ENCODE results near the gene FAM20C. TPM values are rescaled to one million over a fixed set of nuclear protein-coding genes. Genes with fewer than 3 reads are reported as not detected.
"Not testable (repeated sequence)": the region's sequence is repeated elsewhere in the genome, so short reads cannot be mapped to it uniquely, and the experiment has no call there.

Gene FAM20C
- total RNA-seq, 3 donors from 2014 or later = 20.7 to 47.7 (median 26.5) TPM

DNA sequence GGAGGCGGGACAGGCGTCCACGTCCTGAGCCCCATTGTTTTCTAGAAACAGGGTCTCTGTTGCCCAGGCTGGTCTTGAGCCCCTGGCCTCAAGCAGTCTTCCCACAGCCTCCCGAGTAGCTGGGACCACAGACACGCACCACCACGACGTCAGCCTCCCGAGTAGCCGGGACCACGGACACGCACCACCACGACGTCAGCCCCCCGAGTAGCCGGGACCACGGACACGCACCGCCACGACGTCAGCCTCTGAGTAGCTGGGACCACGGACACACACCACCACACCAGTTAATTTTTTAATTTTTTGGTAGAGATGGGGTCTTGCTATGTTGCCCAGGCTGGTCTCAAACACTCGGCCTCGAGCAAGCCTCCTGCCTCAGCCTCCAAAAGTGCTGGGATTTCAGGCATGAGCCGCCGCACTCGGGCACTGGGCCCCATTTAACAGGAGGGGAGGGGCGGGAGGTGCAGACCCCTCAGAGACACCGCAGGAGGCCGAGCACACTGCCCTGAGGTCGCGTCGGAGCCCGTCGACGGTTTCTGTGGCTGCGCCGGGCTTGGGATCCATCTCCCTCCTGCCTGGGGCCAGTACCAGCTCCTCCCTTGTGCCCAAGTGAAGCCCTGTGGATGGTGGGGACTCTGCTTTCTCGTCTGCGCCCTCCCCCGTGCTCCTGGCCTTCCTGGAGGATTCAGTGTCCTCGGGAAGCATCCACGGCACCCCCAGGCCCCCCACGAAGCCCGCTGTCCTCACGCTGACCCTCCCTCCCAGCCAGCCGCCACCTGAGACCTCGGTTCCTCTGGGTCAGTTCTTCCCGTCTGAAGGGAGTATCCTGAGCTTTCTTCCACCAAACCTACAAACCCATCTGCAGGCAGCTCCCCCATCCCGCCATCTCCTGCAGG lies 13.0 kb downstream of the FAM20C start:
- intact Hi-C loops (cut with DNase I, micrococcal nuclease) = no loop called here
- TF ChIP-seq, protein P1, sequence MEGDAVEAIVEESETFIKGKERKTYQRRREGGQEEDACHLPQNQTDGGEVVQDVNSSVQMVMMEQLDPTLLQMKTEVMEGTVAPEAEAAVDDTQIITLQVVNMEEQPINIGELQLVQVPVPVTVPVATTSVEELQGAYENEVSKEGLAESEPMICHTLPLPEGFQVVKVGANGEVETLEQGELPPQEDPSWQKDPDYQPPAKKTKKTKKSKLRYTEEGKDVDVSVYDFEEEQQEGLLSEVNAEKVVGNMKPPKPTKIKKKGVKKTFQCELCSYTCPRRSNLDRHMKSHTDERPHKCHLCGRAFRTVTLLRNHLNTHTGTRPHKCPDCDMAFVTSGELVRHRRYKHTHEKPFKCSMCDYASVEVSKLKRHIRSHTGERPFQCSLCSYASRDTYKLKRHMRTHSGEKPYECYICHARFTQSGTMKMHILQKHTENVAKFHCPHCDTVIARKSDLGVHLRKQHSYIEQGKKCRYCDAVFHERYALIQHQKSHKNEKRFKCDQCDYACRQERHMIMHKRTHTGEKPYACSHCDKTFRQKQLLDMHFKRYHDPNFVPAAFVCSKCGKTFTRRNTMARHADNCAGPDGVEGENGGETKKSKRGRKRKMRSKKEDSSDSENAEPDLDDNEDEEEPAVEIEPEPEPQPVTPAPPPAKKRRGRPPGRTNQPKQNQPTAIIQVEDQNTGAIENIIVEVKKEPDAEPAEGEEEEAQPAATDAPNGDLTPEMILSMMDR (IDR thresholded peaks at IDR 0.05) = no peak
- DNase-seq (no peak), ATAC-seq (peak; percentile 19)
- Histone ChIP-seq H3K9me3 (no peaks in the 10 kb centered on the region), H3K36me3 (ENCODE audit: low read depth) (no peaks in the 10 kb centered on the region), H3K4me3 (no peak overlapping the region), H3K4me1 (ENCODE audit: low read depth) (no peaks in the 10 kb centered on the region)

DNA sequence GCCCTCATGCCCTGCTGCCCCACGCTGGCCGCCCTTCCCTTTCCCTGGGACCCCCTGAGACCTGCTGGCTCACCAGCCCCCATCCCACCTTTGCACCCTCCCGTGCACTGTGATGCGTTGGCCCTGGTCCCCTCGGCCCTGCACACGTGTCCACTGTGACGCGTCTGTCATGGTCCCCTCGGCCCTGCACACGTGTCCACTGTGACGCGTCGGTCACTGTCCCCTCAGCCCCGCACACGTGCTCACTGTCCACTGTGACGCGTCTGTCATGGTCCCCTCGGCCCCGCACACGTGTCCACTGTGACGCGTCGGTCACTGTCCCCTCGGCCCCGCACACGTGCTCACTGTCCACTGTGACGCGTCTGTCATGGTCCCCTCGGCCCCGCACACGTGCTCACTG lies 14.0 kb downstream of the FAM20C start:
- H3K4me1 ChIP-seq (ENCODE audit: low read depth); H3K9me3 ChIP-seq; intact Hi-C loops (cut with DNase I, micrococcal nuclease); ATAC-seq; H3K36me3 ChIP-seq (ENCODE audit: low read depth); H3K4me3 ChIP-seq; DNase-seq: not testable (repeated sequence)

DNA sequence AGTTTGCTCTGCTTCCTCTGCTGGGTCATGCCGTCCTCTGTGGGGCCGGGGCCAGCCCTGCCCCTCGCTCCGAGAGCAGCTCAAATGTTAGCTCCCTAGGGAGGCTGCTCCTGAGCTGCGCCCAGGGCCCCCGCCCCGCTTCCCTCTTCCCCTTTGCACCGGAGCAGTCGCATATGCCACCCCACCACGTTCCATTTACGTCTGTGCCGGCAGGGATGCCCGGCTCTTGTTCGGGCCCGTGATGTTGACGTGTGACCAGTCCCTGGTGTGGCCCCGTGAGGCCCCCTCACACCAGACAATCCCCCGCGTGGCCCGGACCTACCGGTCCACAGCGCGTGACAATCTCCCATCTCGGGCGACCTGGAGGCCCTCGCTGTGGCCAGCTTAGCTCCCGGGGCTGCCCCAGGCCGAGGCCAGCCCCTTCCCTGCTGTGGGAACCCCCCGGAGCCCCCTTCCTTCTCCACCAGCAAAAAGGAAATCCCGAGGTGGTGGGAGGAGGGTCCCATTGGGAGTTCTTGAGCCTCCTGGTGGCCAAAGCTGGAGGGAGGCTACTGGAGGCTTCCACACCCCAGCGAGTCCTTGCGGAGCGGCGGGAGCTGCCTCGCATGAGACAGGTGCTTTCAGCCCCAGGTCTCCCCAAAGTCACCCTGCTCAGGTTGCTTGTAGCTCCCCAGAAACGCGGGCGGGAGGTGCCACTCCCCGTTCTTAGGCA lies 15.2 kb downstream of the FAM20C start:
- intact Hi-C loops (cut with DNase I, micrococcal nuclease) = no loop called here
- no peaks in the 10 kb centered on the region for H3K36me3 ChIP-seq (ENCODE audit: low read depth)

DNA sequence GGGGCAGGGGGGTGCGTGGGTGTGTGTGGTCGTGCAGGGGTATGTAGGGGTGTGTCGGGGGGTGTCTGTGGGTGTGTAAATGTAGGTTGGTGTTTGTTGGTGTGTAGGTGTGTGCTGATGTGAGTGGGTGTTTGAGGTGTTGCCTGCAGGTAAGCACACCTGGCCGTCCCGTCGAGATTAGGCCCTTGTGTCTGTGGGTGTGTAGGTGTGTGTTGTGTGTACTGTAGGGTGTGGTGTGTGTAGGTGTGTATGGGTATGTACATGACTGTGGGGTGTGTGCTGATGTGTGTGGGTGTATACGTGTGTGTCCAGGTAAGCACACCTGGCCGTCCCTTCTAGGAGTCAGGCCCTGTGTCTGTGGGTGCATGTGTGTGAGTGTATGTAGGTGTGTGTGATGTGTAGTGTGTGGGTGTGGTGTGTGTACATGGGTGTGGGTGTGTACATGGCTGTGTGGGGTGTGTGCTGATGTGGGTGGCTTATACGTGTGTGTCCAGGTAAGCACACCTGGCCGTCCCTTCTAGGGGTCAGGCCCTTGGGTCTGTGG lies 15.8 kb downstream of the FAM20C start:
- Histone ChIP-seq H3K4me3 (no peak overlapping the region), H3K36me3 (ENCODE audit: low read depth) (no peaks in the 10 kb centered on the region), H3K4me1 (ENCODE audit: low read depth) (no peaks in the 10 kb centered on the region), H3K9me3 (no peaks in the 10 kb centered on the region)
- TF ChIP-seq, protein P1 (IDR thresholded peaks at IDR 0.05) = no peak
- intact Hi-C loops (cut with DNase I, micrococcal nuclease) = no loop called here
- ATAC-seq (peak; percentile 27), DNase-seq (no peak)

More for the DNA sequence above, 15.2 kb downstream of the FAM20C start:
- TF ChIP-seq, protein P1 (IDR thresholded peaks at IDR 0.05) = no peak
- Histone ChIP-seq H3K4me1 (ENCODE audit: low read depth) (no peaks in the 10 kb centered on the region), H3K4me3 (no peak overlapping the region), H3K9me3 (no peaks in the 10 kb centered on the region)
- ATAC-seq (no peak), DNase-seq (no peak)

DNA sequence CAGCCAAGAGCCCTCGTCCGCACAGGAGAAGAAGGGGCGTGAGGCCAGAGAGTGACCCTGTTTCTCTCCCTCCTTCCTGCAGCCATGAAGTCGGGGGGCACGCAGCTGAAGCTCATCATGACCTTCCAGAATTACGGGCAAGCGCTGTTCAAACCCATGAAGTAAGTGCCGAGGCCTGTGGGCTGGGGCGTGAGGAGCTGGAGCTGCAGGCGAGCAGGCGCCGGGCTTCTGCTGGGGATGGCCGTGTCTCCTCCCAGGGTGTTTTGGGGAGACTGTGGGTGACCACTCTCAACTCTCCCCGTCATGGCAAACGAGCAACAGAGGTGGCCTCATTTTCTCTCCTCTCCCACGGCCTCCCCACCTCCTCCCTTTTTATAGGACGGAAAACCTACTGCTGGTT lies 16.4 kb downstream of the FAM20C start:
- intact Hi-C loops (cut with DNase I, micrococcal nuclease) = no loop called here
- DNase-seq (no peak), ATAC-seq (no peak)
- Histone ChIP-seq H3K4me3 (no peak overlapping the region), H3K36me3 (ENCODE audit: low read depth) (no peaks in the 10 kb centered on the region), H3K4me1 (ENCODE audit: low read depth) (no peaks in the 10 kb centered on the region), H3K9me3 (no peaks in the 10 kb centered on the region)
- TF ChIP-seq, protein P1 (IDR thresholded peaks at IDR 0.05) = no peak

DNA sequence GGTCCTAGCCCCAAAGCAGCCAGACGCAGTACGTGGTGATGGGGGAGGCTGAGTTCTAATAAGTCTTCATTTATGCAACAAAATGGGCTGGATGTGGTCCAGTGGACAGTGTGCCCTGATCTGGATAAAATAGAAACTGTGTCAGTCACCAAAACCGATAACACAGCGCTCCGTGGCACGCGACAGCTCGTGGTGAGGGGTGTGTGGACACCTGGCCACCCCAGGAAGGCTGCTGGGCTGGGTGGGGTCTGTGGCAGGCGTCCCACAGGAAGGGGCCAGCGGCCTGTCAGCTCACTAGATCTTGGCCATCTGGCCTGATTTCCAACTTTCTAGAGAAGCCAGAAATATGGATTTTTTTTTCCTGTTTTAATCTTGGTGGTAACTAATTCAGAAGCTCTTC lies 17.0 kb downstream of the FAM20C start:
- no peak for DNase-seq
- H3K9me3 ChIP-seq = no peaks in the 10 kb centered on the region
- intact Hi-C loops (cut with DNase I, micrococcal nuclease) = no loop called here
- no peaks in the 10 kb centered on the region for H3K36me3 ChIP-seq (ENCODE audit: low read depth)
- ATAC-seq = no peak
- TF ChIP-seq, protein P1 (IDR thresholded peaks at IDR 0.05) = no peak
- no peaks in the 10 kb centered on the region for H3K4me1 ChIP-seq (ENCODE audit: low read depth)
- no peak overlapping the region for H3K4me3 ChIP-seq
